ENCODE data around the gene SCN5A.

Gene SCN5A

DNA sequence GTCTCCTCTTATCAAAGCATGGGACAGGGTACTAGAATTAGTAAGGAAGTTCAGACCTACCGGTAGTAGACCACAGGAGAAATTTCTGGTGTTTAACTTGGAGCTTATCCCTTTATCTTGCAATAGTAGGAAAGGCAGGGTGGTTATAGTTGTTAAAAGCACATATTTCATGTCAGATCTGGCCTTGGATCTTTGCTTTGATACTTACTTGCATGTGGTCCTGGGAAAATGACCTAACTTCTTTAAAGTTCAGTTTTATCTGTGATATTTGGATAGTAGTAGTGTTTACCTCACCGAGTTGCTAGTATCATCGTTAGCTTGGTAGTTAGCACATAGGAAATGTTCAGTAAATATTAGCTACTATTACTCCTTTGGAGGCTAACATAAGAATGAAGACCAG, 137.9 kb downstream of the SCN5A start:
- no peaks in the 10 kb centered on the region for H3K9me3 ChIP-seq (ENCODE audit: low read depth, low read length)
- no peaks in the 10 kb centered on the region for H3K36me3 ChIP-seq (ENCODE audit: insufficient read depth, low read length)
- no peak overlapping the region for H3K4me3 ChIP-seq
- TF ChIP-seq FOXP2 (optimal IDR thresholded peaks at IDR 0.05; ENCODE audit: control extremely low read depth, extremely low read length, insufficient read depth): no peak
- no peak for TF ChIP-seq POLR2AphosphoS5 (IDR thresholded peaks at IDR 0.05; ENCODE audit: borderline replicate concordance, low read depth, low read length)
- TF ChIP-seq EZH2 (IDR thresholded peaks at IDR 0.05): no peak
- no peak overlapping the region for H3K27ac ChIP-seq
- H3K9ac ChIP-seq (ENCODE audit: insufficient read length): no peak overlapping the region
- DNase-seq (ENCODE audit: low read depth, low spot score): no peak

DNA sequence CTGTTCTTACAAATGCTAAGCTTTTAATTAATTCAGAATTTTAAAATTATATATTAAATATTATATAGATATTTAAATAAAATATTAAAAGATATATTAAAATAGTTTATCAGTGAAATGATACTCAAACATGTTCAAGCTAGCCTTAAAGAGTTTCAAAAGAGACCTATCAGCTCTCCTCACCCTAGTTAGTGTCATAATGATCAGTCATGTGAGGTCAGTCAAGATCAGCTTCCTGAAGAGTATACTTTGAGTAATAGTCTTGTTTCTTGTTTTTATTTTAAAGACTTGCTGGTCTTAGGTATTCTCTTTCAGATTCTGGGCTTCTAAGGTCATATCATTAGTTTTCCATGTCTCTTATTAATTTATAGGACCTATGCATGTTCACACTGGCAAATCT, 138.9 kb downstream of the SCN5A start:
- no peak for DNase-seq (ENCODE audit: low read depth, low spot score)
- Histone ChIP-seq H3K9ac (ENCODE audit: insufficient read length) (no peak overlapping the region), H3K4me3 (no peak overlapping the region), H3K36me3 (ENCODE audit: insufficient read depth, low read length) (no peaks in the 10 kb centered on the region), H3K27ac (no peak overlapping the region), H3K9me3 (ENCODE audit: low read depth, low read length) (no peaks in the 10 kb centered on the region)
- no peak for TF ChIP-seq EZH2 (IDR thresholded peaks at IDR 0.05)

GRCh38 chr3:38509732-38510131, 139.8 kb downstream of the SCN5A start:
- H3K9ac ChIP-seq (ENCODE audit: insufficient read length): no peak overlapping the region
- no peak overlapping the region for H3K27ac ChIP-seq
- no peak for DNase-seq (ENCODE audit: low read depth, low spot score)
- no peak for TF ChIP-seq FOXP2 (optimal IDR thresholded peaks at IDR 0.05; ENCODE audit: control extremely low read depth, extremely low read length, insufficient read depth)
- no peak for TF ChIP-seq EZH2 (IDR thresholded peaks at IDR 0.05)
- no peak for TF ChIP-seq POLR2AphosphoS5 (IDR thresholded peaks at IDR 0.05; ENCODE audit: borderline replicate concordance, low read depth, low read length)
- H3K4me3 ChIP-seq: no peak overlapping the region
- H3K36me3 ChIP-seq (ENCODE audit: insufficient read depth, low read length): no peaks in the 10 kb centered on the region
- H3K9me3 ChIP-seq (ENCODE audit: low read depth, low read length): no peaks in the 10 kb centered on the region

- H3K9me3 ChIP-seq (ENCODE audit: low read depth, low read length): no peaks in the 10 kb centered on the region
- TF ChIP-seq POLR2AphosphoS5 (IDR thresholded peaks at IDR 0.05; ENCODE audit: borderline replicate concordance, low read depth, low read length) (no peak), EZH2 (IDR thresholded peaks at IDR 0.05) (no peak), FOXP2 (optimal IDR thresholded peaks at IDR 0.05; ENCODE audit: control extremely low read depth, extremely low read length, insufficient read depth) (no peak)
- no peak for DNase-seq (ENCODE audit: low read depth, low spot score)
- H3K9ac ChIP-seq (ENCODE audit: insufficient read length): no peak overlapping the region
- H3K36me3 ChIP-seq (ENCODE audit: insufficient read depth, low read length): no peaks in the 10 kb centered on the region
- H3K27ac ChIP-seq: no peak overlapping the region
- H3K4me3 ChIP-seq: no peak overlapping the region
These were observed 142.4 kb downstream of the SCN5A start for GRCh38 chr3:38507120-38507519.

DNA sequence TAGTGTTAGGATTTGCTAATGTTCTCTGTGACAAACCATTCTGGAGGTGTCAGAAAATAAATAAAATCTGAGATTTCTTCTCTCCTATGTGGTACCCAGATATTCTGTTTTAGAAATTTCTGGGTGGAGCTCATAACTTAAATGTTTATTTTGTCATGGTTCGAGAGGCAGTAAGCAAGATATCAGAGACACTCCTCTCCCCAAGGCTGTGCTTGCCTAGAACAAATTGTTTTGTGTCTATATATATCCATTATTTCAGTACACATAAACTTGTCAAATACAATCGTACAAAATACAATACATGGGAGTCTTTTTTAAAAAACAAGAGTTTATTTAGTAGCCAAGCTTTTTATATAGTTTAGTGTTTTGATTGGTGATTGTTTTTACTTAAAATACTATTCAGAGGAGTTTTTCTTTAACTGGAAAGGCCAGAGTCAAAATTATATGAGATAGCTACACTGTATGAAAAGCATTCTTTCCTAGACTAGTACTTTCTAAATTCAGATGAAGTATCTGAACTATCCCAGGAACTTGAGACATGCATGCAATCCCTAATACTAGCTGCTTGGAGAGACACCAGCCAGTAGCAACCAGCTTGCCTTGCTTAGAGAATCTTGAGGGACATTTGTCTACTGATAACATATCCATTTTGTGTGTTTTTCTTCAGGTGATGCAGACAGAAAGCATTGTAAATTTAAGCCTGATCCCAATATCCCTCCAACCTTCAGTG, 148.6 kb downstream of the SCN5A start:
- Histone ChIP-seq H3K36me3 (ENCODE audit: insufficient read depth, low read length) (no peaks in the 10 kb centered on the region), H3K27ac (no peak overlapping the region), H3K4me3 (no peak overlapping the region), H3K9ac (ENCODE audit: insufficient read length) (no peak overlapping the region), H3K9me3 (ENCODE audit: low read depth, low read length) (no peaks in the 10 kb centered on the region)
- no peak for DNase-seq (ENCODE audit: low read depth, low spot score)
- TF ChIP-seq POLR2AphosphoS5 (IDR thresholded peaks at IDR 0.05; ENCODE audit: borderline replicate concordance, low read depth, low read length) (no peak), FOXP2 (optimal IDR thresholded peaks at IDR 0.05; ENCODE audit: control extremely low read depth, extremely low read length, insufficient read depth) (no peak), EZH2 (IDR thresholded peaks at IDR 0.05) (no peak)
